Testis (tissue), 2 donors: ENCODE results near the gene MAML2.

Source experiments
- POLR2A ChIP-seq: fragments of 450-650 bp; IDR thresholded peaks from one replicate; pipeline ENCODE4 v1.6.1; 2017; ENCODE audit warnings: antibody characterized with exemption, mild to moderate bottlenecking, moderate library complexity
- TF ChIP-seq, protein P1 (sequence below), 3 experiments: fragments of 450-650 bp in 2 of 3; fragments of 200-600 bp in 1 of 3; sonication (generic) in 1 of 3; IDR thresholded peaks; one replicate each; pipeline ENCODE4 v1.5.1; 2016 to 2019; ENCODE audit warnings: antibody characterized with exemption in 3 of 3, mild to moderate bottlenecking in 2 of 3, moderate library complexity in 1 of 3

- TF ChIP-seq, protein P1, sequence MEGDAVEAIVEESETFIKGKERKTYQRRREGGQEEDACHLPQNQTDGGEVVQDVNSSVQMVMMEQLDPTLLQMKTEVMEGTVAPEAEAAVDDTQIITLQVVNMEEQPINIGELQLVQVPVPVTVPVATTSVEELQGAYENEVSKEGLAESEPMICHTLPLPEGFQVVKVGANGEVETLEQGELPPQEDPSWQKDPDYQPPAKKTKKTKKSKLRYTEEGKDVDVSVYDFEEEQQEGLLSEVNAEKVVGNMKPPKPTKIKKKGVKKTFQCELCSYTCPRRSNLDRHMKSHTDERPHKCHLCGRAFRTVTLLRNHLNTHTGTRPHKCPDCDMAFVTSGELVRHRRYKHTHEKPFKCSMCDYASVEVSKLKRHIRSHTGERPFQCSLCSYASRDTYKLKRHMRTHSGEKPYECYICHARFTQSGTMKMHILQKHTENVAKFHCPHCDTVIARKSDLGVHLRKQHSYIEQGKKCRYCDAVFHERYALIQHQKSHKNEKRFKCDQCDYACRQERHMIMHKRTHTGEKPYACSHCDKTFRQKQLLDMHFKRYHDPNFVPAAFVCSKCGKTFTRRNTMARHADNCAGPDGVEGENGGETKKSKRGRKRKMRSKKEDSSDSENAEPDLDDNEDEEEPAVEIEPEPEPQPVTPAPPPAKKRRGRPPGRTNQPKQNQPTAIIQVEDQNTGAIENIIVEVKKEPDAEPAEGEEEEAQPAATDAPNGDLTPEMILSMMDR (IDR thresholded peaks at IDR 0.05) = no peak
- no peak for TF ChIP-seq POLR2A
These were observed 15.3 kb upstream of the MAML2 start for GRCh38 chr11:96358321-96358720.
